HUES6 (cell line): ENCODE data around the gene PCMTD2.

ENCODE experiments used
- H3K27ac ChIP-seq: 2 replicates; pipeline ENCODE4 v1.7.0; 2013; ENCODE audit warnings: low read depth, mild to moderate bottlenecking, low read length, inconsistent platforms
- H3K27me3 ChIP-seq: 2 replicates; pipeline ENCODE4 v1.6.1; 2013; ENCODE audit warnings: low read length; ENCODE audit not compliant: control insufficient read depth, insufficient read depth
- H3K36me3 ChIP-seq: 2 replicates; pipeline ENCODE4 v1.6.1; 2013; ENCODE audit warnings: low read length; ENCODE audit not compliant: control insufficient read depth, insufficient read depth
- H3K4me1 ChIP-seq: 2 replicates; pipeline ENCODE4 v1.6.1; 2013; ENCODE audit warnings: low read length; ENCODE audit not compliant: control insufficient read depth, insufficient read depth
- H3K4me3 ChIP-seq: 2 replicates; pipeline ENCODE4 v1.5.1; 2013; ENCODE audit warnings: low read depth, low read length
- H3K9ac ChIP-seq: one replicate; pipeline ENCODE4 v1.6.1; 2013; ENCODE audit warnings: mild to moderate bottlenecking, low read length
- H3K9me3 ChIP-seq: 2 replicates; pipeline ENCODE4 v1.6.1; 2013; ENCODE audit warnings: low read depth, low read length; ENCODE audit not compliant: control insufficient read depth, insufficient read depth

The PCMTD2 gene

GRCh38 chr20:64264091-64264490, 8.5 kb downstream of the PCMTD2 start:
- Histone ChIP-seq H3K36me3 (peaks cover 26% of the 10 kb centered on the region), H3K4me3 (no peak overlapping the region)

DNA sequence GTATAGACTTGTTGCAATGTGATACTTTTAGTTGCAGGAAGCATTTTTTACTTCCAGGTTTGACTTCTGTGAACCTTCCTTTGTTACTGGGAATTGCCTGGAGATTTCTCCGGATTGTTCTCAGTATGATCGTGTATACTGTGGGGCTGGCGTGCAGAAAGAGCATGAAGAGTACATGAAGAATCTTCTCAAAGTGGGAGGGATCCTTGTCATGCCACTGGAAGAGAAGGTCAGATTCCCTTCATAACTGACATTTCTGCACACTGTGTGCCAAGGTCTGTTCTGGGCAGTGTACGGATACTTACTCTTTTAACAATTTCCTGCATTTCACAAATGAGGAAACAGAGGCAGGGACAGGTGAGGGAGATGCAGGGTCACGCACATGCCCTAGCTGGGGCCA, 9.7 kb downstream of the PCMTD2 start:
- peaks cover 36% of the 10 kb centered on the region for H3K36me3 ChIP-seq
- H3K27ac ChIP-seq = no peak overlapping the region
- H3K27me3 ChIP-seq = no peaks in the 10 kb centered on the region
- no peak overlapping the region for H3K4me3 ChIP-seq
- H3K4me1 ChIP-seq = peaks cover 16% of the 10 kb centered on the region
- H3K9me3 ChIP-seq = peaks cover 5% of the 10 kb centered on the region
- no peak overlapping the region for H3K9ac ChIP-seq

More at GRCh38 chr20:64264091-64264490, 8.5 kb downstream of the PCMTD2 start:
- no peak overlapping the region for H3K27ac ChIP-seq
- peaks cover 24% of the 10 kb centered on the region for H3K4me1 ChIP-seq
- H3K9me3 ChIP-seq = no peaks in the 10 kb centered on the region
- no peak overlapping the region for H3K9ac ChIP-seq
- no peaks in the 10 kb centered on the region for H3K27me3 ChIP-seq

DNA sequence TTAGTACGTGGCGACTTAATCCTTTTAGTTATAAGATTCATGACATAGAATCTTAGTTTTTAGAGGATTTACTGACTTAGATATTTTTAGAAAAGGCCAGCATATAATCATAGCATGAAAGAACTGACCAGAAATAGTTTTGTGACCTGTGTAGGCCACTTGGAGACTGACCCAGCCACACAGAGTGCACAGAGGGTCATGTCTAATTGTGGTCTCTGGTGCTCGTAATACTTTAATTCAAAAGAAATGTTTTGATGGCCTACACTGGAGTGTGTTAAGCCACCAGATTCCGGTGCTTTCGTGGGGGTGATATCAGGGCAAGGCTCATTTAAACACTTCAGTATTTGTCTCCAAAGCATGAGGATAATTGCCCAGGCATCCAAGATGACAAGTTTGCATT, 11.4 kb downstream of the PCMTD2 start:
- peaks cover 38% of the 10 kb centered on the region for H3K36me3 ChIP-seq
- no peak overlapping the region for H3K4me3 ChIP-seq
- no peak overlapping the region for H3K9ac ChIP-seq
- H3K9me3 ChIP-seq = peaks cover 7% of the 10 kb centered on the region
- H3K27me3 ChIP-seq = no peaks in the 10 kb centered on the region
- H3K27ac ChIP-seq = no peak overlapping the region
- peaks cover 13% of the 10 kb centered on the region for H3K4me1 ChIP-seq

- no peak overlapping the region for H3K9ac ChIP-seq
- H3K36me3 ChIP-seq = peaks cover 38% of the 10 kb centered on the region
- H3K4me1 ChIP-seq = peaks cover 10% of the 10 kb centered on the region; the same call in 1 of the 2 replicates
- H3K27me3 ChIP-seq = no peaks in the 10 kb centered on the region
- no peak overlapping the region for H3K27ac ChIP-seq
- H3K9me3 ChIP-seq = peaks cover 7% of the 10 kb centered on the region
- no peak overlapping the region for H3K4me3 ChIP-seq
Measured at GRCh38 chr20:64268174-64268573, 12.6 kb downstream of the PCMTD2 start.

DNA sequence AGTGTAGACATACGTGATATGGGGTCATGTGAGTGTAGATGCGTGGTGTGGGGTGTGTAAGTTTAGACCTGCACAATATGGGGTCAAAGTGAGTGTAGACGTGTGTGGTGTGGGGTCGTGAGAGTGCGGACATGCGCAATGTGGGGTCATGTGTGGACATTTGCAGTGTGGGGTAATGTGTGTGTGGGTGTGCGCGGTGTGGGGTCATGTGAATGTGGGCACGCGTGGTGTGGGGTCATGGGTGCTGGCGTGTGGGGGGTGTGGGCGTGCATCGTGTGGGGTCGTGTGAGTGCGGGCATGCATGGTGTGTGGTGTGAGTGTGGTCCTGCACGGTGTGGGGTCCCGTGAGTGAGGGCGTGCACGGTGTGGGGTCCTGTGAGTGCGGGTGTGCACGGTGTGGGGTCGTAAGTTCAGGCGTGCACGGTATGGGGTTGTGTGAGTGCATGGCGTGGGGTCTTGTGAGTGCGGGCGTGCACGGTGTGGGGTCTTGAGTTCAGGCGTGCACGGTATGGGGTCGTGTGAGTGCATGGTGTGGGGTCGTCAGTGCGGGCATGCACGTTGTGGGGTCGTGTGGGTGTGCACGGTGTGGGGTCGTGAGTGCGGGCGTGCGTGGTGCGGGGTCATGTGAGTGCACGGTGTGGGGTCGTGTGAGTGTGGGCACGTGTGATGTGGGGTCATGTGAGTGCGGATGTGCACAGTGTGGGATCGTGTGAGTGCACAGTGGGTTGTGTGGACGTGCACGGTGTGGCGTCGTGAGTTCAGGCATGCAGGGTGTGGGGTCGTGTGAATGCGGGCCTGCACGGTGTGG, 14.3 kb downstream of the PCMTD2 start:
- Histone ChIP-seq H3K9me3 (peaks cover 7% of the 10 kb centered on the region), H3K4me3 (no peak overlapping the region), H3K4me1 (peaks cover 10% of the 10 kb centered on the region; the same call in 1 of the 2 replicates), H3K36me3 (peaks cover 26% of the 10 kb centered on the region), H3K27me3 (no peaks in the 10 kb centered on the region), H3K9ac (no peak overlapping the region), H3K27ac (no peak overlapping the region)

DNA sequence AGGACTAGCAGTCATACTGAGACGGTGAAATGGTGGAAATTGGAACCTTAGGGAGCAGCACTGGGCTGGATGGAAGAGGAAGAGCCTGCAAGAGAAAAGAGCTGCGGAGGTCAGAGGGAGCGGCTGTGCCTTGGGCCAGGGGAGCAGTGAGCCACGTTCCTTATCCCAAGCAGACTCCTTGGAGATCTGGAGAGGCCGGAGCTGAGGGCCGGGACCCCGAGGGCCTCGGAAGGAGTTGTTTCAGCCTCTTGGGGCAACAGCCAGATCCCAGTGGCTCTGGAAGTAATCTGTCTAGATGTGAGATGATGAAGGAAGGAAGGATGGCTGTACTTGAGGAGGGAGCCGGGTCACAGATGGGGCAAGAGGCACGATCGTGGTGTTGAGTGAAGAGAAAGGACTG, 16.1 kb downstream of the PCMTD2 start:
- Histone ChIP-seq H3K27ac (no peak overlapping the region), H3K9me3 (peaks cover 7% of the 10 kb centered on the region), H3K4me3 (no peak overlapping the region), H3K4me1 (peaks cover 10% of the 10 kb centered on the region; the same call in 1 of the 2 replicates), H3K36me3 (peaks cover 21% of the 10 kb centered on the region), H3K9ac (no peak overlapping the region), H3K27me3 (no peaks in the 10 kb centered on the region)

DNA sequence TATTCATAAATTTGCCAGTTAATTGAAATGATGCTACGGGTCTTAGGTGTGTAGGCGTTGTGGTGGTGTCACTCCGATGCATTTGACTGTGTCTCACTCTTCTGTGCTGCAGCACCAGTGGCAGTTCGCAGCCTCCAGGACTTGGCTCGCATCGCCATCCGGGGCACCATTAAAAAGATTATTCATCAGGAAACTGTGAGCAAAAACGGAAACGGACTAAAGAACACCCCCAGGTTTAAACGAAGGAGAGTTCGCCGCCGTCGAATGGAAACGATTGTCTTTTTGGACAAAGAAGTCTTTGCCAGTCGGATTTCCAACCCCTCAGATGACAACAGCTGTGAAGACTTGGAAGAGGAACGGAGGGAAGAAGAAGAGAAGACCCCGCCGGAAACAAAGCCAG, 17.6 kb downstream of the PCMTD2 start:
- H3K9ac ChIP-seq = no peak overlapping the region
- H3K4me3 ChIP-seq = no peak overlapping the region
- peaks cover 2% of the 10 kb centered on the region; the same call in 1 of the 2 replicates for H3K4me1 ChIP-seq
- no peaks in the 10 kb centered on the region for H3K27me3 ChIP-seq
- peaks cover 23% of the 10 kb centered on the region for H3K36me3 ChIP-seq
- H3K27ac ChIP-seq = no peak overlapping the region
- peaks cover 7% of the 10 kb centered on the region for H3K9me3 ChIP-seq

DNA sequence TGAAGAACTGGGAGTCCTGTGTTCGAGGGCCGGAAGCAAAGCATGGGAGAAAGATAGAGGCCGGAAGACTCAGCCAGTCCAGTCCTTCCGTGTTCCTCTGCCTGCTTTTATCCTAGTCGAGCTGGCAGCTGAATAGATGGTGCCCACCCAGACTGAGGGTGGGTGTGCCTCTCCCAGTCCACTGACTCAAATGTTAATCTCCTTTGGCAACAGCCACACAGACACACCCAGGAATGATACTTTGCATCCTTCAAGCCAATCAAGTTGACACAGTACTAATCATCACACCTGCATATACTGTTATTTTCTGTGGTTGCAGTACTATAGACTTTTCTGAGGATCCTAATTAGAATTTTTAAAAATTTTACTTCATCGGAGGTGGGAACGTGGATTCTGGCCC, 21.3 kb downstream of the PCMTD2 start:
- no peak overlapping the region for H3K4me3 ChIP-seq
- no peaks in the 10 kb centered on the region for H3K27me3 ChIP-seq
- H3K36me3 ChIP-seq = peaks cover 7% of the 10 kb centered on the region
- peaks cover 19% of the 10 kb centered on the region for H3K9me3 ChIP-seq
- H3K27ac ChIP-seq = no peak overlapping the region
- no peak overlapping the region for H3K9ac ChIP-seq
- no peaks in the 10 kb centered on the region for H3K4me1 ChIP-seq

GRCh38 chr20:64277571-64278316, 22.2 kb downstream of the PCMTD2 start:
- no peak overlapping the region for H3K4me3 ChIP-seq

GRCh38 chr20:64278317-64278681, 22.8 kb downstream of the PCMTD2 start:
- Histone ChIP-seq H3K9me3 (peaks cover 28% of the 10 kb centered on the region), H3K4me3 (no peak overlapping the region), H3K27me3 (no peaks in the 10 kb centered on the region), H3K4me1 (no peaks in the 10 kb centered on the region), H3K9ac (no peak overlapping the region), H3K36me3 (peaks cover 3% of the 10 kb centered on the region; the same call in 1 of the 2 replicates), H3K27ac (no peak overlapping the region)

More at GRCh38 chr20:64277571-64278316, 22.2 kb downstream of the PCMTD2 start:
- Histone ChIP-seq H3K4me1 (no peaks in the 10 kb centered on the region), H3K36me3 (peaks cover 5% of the 10 kb centered on the region), H3K9me3 (peaks cover 24% of the 10 kb centered on the region), H3K27me3 (no peaks in the 10 kb centered on the region), H3K27ac (no peak overlapping the region), H3K9ac (no peak overlapping the region)

DNA sequence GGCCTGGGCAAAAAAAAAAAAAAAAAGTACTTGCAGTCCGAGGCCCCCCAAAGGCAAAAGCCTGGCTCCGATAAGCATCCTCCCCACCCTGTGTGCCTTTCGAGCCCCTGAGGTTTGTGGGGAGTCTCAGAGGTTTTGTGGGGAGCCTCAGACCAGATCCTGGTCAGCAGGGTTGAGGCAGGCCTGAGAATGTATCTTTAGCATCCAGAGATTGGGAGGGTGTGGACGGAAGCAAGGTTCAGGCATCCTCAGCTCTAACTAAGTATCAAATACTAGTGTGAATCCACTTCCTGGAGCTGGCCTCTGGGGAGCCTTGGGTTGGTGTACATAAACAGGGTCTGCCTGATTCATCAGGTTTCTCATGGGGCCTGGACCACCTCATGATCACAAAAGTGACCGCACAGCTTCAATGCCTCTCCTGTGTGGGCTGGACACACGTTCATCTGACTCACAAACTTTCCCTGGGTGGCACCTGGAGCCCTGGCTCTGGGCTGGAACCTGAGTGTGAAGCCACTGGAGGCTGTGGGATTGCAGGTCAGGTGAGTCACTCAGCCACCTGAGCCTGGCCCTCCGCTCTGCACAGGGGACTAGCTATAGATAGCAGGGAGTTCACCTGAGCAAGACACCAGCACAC, 24.4 kb downstream of the PCMTD2 start:
- Histone ChIP-seq H3K4me1 (no peaks in the 10 kb centered on the region), H3K36me3 (0 out of 2 replicates have a peak, but pooled peaks cover 3% of the 10 kb centered on the region), H3K27me3 (no peaks in the 10 kb centered on the region), H3K9ac (no peak overlapping the region), H3K27ac (no peak overlapping the region), H3K9me3 (peaks cover 40% of the 10 kb centered on the region), H3K4me3 (no peak overlapping the region)
